Left ventricle myocardium superior (tissue), 1 donor: ENCODE data around the gene FUOM. TPM values are rescaled to one million over a fixed set of nuclear protein-coding genes. Genes with fewer than 3 reads are reported as not detected.

Experiments
- ATAC-seq: fragments of 200-7000 bp; cut with Tn5 transposase; one replicate; pipeline ENCODE4 v1.9.1; 2020; ENCODE audit warnings: mild to moderate bottlenecking, moderate library complexity
- DNase-seq: peaks from one replicate; pipeline ENCODE4 v3.0.0-alpha.2; 2020
- intact Hi-C: fragments of 100-400 bp; cut with micrococcal nuclease; formaldehyde crosslinking; loops from one replicate; pipeline ENCODE4 v1.11.0; 2022
- long read RNA-seq: library from polyadenylated mRNA; unstranded; transcript quantifications from one replicate; pipeline ENCODE4 v2.0.0, GENCODE V29; 2021
- total RNA-seq: library from RNA; stranded (reverse); fragmentation: NEBNext Ultra II Directional; extraction: Animal tissue kit (Norgen Biotek cat#: 25700); gene quantifications from one replicate; pipeline ENCODE4 v1.2.1, GENCODE V29; 2021
- donor health status: DM: no; HTN: yes; CAD: no; lungs with severe emphysema.

FUOM gene, protein sequence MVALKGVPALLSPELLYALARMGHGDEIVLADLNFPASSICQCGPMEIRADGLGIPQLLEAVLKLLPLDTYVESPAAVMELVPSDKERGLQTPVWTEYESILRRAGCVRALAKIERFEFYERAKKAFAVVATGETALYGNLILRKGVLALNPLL
- 9.3 TPM for total RNA-seq
- long read RNA-seq, partial matches to known transcripts: 2 of 6 reads
- long read RNA-seq, other reads (novel, unspliced or antisense): 1 of 6 reads

DNA sequence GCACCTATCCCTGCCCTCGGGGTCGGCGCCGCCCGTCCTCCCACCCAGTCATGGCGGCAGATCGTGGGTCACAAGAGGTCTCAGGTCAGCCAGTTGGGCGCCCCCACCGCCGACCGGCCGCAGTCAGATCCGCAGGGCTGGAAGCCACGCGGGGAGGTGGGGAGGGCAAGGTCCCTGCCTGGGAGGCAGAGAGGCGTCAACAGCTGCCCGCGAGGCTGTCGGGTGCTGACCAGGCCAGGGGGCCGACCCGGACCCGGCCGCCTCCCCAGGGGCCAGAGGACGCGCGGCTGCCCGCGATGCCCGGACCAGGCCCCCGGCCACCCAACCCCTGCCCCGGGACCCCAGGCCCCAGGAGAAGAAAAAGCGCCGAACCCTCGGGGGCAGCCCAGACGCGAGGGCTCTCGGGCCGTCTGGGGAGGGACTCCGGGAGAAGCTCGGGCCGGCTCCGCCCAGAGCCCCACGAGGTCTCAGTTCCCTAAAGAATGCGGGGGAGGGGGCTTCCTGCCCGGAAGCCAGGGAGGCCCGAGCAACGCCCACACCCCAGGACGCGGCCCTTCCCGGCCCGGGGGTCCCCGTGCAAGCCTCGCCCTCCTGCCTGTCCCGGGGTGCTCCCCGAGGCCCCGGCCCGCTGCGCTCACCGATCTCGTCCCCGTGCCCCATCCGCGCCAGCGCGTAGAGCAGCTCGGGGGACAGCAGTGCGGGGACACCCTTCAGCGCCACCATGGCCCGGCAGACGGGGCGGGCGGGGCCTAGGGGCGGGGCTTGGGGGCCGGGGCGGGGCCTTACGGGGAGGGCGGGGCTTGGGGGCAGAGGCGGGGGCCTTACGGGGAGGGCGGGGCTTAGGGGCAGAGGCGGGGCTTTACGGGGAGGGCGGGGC is at the start of gene FUOM:
Gene FUOM (minus strand): TSS at position 735 of the 877 bp plus-strand sequence. CDS start 12 bp downstream, at position 723.
- DNase-seq: peak; percentile 73
- intact Hi-C loops: no loop called here

DNA sequence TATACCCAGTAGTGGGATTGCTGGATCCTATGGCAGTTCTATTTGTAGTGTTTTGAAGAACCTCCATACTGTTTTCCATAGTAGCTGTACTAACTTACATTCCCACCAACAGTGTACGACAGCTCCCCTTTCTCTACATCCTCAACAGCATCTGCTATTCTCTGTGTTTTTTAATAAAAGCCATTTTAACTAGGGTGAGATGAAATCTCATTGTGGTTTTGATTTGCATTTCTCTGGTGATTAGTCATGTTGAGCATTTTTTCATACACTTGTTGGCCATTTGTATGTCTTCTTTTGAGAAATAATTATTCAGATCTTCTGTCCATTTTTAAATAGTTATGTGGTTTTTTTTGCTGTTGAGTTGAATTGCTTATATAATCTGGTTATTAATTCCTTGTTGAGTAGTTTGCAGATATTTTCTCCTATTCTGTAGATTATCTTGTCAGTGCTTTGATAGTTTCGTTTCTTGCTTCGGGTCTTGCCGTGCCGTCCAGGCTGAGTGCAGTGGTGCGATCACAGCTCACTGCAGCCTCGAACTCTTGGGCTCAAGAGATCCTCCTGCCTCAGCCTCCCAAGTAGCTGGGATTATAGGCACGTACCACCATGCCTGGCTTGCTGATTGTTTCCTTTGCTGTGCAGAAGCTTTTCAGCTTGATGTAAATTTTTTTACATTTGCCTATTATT is 48.2 kb upstream of the FUOM start:
- ATAC-seq (no peak), DNase-seq (no peak)
- intact Hi-C loops: no loop called here

More for the DNA sequence above, at the start of gene FUOM:
- peak; percentile 85 for ATAC-seq

DNA sequence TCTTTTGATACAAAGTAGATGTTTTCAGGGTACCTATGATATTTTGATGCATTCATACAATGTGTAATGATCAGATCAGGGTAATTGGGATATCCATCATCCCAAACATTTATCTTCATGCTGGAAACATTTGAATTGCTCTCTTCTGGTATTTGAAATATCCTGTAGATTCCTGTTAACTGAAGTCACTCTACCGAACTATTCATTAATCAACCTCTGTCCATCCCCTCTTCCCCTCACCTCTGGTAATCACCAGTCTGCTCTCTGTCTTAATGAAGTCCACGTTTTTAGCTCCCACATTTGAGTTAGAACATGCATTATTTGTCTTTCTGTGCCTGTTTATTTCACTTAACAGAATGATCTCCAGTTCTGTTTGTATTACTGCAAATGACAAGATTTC is 47.5 kb upstream of the FUOM start:
- DNase-seq: no peak
- intact Hi-C loops: no loop called here
- ATAC-seq: no peak

DNA sequence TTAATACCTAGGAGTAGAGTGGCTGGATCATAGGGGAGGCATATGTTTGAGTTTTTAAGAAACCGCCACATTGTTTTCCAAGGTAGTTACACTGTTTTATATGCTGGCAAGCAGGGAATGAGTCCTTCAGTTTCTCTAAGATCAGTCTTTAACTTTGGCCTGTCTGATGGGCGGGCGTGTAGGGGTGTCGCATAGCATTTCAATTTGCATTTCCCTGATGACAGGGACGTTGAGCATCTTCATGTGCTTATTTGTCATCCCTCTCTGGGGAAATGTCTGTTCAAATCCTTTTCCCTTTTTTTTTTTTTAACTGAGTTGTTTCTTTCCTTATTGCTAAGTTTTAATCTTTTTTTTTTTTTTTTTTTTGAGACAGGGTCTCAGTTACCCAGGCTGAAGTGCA is 46.0 kb upstream of the FUOM start:
- intact Hi-C loops: no loop called here
- ATAC-seq: no peak

DNA sequence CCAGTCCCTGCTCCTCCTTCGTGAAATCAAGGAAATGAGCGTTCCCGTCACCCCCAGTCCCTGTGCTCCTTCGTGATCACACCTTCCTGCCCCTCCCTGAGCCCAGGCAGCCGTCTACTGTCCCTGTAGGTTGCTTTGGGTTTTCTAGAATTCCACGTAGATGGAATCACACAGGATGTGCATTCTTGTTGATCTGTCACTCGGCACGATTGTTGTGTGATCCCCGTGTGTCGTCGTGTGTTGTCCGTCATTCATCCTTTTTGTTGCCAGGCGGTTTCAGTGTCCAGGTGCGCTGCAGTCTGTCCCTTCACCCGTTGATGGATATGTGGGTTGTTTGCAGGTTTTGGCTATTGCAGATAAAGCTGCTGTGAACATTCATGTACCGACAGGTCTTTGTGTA is 45.5 kb upstream of the FUOM start:
- DNase-seq (no peak), ATAC-seq (no peak)
- intact Hi-C loops: no loop called here

More for the DNA sequence above, 46.0 kb upstream of the FUOM start:
- no peak for DNase-seq

DNA sequence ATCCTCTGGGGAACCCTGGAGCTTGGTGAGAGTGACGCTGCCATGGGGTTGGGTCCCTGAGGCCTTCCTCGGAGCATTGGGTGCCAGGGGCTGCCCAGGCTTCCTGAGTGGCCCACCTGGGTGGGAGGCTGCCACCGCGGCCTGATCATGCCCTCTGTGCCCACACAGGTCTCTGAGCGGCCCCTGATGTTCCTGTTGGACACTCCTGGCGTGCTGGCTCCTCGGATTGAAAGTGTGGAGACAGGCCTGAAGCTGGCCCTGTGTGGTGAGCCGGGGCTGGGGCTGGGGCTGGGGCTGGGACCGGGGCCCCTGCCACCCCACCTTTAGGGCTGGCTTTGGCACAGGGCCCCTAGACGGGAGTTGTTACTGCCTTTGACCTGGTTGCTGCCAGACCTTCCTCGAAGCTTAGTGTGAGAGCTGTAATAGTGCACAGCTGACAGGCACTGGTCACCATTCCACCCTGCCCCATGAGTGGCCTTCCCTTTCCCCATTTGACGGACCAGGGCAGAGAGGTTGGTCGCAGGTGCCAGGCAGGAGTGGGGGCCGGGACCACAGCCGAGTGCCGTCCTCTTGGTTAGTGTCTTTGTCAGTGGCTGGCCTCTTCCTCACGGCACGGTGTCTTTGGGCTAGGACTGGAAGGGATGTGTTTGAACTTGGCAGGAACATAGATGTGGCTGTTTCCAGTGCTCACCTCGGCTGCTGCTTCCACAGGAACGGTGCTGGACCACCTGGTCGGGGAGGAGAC is 44.3 kb upstream of the FUOM start:
- intact Hi-C loops: no loop called here
- DNase-seq (no peak), ATAC-seq (no peak)

DNA sequence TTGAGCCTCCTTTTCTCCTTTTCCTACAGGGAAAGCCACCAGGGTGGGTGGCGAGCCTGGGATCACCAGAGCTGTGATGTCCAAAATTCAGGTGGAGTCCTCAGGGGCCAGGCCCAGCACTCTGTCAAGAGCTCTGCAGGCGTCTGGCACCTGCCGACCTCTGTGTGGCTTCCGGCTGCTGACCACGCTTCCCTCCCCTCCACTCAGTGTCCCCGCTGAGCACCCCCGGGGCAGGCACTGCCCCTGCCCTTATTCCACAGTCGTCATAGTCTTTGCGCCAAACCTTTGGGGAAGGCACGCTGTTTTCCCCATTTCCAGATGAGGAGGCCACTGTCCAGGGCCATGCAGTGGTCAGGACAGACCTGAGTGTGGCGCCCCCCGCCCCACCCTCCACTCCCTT is 43.7 kb upstream of the FUOM start:
- ATAC-seq: no peak
- DNase-seq: no peak

DNA sequence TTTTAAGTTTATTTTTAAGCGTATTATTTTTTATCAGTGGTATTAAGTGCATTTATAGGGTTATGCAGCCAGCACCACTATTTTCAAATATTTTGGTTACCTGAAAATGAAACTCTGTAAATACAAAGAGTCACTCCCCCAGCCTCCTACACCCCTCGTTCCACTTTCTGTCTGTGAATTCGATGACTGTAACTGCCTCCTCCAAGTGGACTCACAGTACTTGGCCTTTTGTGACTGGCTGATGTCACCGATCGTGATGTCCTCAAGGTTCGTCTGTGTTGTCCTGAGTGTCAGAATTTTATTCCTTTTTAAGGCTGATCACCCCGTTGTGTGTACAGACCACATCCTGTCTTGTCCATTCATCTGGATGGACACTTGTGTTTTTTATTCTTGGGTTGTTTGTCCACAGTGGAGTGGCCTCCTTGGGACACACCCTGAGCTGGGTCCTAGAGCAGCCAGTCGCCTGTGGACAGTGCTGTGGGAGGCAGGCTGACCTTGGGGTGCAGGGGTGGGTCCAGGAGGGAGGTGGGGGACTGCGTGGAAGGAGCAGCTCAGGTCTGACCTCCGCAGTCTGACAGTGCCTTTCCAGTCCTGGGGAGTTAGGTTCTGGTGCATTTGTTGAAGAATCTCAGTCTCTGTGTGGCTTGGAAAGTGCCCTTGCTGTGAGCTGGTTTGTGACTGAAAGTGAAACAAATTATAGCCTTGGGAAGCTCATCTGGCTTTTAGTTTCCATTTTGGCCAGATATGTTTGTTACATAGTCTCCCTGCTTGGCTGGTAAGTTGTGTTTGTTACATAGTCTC is 43.0 kb upstream of the FUOM start:
- DNase-seq (no peak), ATAC-seq (no peak)
- intact Hi-C loops: no loop called here

More for the DNA sequence above, 43.7 kb upstream of the FUOM start:
- intact Hi-C loops: no loop called here

DNA sequence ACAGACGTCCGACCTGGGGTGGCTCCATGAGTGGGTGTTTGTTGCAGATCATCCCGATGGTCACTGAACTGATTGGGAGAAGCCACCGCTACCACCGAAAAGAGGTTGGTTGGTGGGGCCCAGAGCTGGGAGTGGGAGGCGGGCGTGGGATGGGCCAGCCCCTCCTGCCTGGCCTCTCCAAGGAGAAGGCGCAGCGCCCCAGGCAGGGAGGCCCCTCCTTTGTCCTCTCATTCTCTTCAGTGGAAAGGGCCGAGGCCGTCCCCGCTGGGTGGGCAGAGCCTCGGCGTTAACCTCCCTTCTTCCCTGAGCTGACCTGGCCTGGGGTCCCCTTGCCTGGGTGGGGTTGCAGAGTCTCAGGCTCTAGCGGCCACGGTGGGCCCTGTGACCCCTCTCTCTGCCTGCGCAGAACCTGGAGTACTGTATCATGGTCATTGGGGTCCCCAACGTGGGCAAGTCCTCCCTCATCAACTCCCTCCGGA is 41.3 kb upstream of the FUOM start:
- DNase-seq: no peak
- intact Hi-C loops: no loop called here
- ATAC-seq: no peak

DNA sequence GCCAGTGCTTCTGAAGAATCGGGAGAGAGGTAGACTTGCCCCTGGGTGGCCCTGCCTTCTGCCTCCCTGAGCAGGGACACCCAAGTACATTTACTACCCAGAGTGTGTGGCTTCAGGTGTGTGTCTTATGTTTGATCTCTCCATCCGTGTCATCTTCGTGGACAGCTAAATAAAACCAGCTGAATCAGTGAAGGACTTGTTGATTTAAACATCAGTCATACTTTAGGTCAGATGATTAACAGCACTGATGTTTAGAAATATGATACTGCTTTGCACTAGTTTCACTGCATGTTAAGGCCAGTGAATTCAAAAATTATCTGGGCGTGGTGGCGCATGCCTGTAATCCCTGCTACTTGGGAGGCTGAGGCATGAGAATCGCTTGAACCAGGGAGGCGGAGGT is 40.1 kb upstream of the FUOM start:
- no peak for ATAC-seq
- intact Hi-C loops: no loop called here
- no peak for DNase-seq

DNA sequence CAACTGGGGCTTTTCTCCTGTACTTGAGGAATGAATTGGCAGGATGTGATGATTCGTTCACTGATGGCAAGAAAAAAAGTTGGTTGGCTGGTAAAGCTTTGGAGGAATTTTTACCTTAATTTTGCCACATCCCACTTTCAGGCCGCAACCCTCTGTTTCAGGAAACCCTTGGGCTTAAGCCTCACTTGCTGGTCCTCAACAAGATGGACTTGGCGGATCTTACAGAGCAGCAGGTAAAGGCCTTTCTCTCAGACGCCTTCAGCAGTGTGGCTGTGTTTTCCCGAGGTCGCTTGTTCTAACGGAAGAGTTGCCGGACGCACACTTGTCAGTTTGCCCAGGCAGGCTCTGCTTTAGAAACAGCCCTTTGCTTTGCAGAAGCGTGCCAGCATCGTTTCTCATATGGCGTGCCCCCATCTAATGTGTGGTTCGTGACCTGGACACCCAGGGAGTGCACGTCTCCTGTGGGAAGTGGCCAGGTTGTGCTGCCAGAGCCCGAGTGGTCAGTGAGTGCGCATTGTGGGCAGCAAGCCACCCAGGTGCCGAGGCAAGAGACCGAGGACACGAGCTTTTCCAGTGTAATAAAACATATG is 38.3 kb upstream of the FUOM start:
- DNase-seq (no peak), ATAC-seq (no peak)
- intact Hi-C loops: no loop called here

DNA sequence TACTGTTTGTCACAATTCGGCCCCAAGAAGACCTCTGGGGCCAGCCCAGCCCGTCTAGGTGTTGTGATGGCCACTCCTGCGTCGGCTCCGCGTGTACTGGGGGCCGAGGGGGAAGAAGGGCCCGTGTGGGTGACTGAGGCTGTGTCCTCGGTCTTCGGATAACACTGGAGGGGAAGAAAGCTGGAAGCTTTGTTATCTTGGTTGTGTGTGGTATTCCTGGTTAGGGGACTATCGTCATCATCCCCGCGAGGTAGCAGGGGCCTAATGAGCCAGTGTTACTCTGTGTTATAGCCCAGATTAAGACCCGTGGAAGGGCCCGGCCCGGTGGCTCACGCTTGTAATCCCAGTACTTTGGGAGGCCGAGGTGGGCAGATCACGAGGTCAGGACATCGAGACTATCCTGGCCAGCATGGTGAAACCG is 37.0 kb upstream of the FUOM start:
- intact Hi-C loops: no loop called here
- no peak for ATAC-seq
- no peak for DNase-seq

DNA sequence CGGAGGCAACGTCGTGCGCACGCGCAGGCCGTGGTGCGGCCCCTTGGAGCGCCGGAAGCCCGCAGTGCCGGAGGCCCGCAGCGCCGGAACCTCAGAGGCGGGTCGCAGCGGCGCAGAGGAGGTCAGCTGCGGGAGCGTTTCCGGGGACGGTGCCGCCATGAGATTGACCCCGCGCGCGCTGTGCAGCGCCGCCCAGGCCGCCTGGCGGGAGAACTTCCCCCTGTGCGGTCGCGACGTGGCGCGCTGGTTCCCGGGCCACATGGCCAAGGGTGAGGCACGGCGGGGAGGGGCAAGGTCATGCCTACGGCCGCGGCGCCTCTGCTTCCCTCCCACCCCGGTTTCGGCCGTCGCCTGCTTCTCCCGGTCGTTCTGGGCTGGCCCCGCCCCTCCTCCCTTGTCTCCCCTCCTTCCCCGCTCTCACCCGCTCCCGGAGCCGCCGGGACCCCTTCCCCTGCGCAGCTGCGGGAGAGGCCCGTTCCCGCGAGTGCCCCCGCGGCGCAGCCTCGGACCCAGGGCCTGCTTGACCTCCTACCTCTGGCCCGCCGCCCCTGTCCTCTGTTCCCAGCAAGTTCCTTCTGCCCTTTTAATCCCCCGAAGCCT is 36.3 kb upstream of the FUOM start, which contains the start of gene MTG1:
Gene MTG1 (plus strand): TSS at position 94 of the 600 bp plus-strand sequence. CDS start 64 bp downstream, at position 158.
- intact Hi-C loops: no loop called here
- peak; percentile 98 for ATAC-seq
- peak; percentile 98 for DNase-seq

DNA sequence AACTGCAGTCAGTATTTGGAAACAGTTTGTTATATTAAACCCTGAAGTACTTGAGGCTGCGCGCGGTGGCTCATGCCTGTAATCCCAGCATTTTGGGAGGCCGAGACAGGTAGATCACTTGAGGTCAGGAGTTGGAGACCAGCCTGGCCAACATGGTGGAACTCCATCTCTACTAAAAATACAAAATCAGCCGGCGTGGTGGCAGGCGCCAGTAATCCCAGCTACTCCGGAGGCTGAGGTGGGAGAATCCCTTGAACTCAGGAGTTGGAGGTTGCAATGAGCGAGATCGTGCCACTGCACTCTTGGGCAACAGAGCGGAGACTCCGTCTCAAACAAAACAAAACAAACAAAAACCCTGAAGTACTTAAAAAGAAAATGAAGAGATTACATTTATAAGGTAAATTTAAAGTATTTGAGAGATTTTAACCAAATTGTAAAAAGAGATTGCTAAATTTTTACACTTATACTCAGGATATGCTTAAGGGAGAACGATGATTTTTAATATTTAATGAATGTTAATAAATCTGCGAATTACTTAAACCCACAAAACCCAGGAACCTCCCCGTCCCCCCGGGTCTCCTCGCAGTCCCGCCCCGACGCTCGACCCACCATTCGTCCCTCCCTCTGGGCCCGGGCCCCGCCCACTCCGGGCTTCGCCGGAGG is 35.7 kb upstream of the FUOM start:
- ATAC-seq: no peak
- intact Hi-C loops: no loop called here
- no peak for DNase-seq

DNA sequence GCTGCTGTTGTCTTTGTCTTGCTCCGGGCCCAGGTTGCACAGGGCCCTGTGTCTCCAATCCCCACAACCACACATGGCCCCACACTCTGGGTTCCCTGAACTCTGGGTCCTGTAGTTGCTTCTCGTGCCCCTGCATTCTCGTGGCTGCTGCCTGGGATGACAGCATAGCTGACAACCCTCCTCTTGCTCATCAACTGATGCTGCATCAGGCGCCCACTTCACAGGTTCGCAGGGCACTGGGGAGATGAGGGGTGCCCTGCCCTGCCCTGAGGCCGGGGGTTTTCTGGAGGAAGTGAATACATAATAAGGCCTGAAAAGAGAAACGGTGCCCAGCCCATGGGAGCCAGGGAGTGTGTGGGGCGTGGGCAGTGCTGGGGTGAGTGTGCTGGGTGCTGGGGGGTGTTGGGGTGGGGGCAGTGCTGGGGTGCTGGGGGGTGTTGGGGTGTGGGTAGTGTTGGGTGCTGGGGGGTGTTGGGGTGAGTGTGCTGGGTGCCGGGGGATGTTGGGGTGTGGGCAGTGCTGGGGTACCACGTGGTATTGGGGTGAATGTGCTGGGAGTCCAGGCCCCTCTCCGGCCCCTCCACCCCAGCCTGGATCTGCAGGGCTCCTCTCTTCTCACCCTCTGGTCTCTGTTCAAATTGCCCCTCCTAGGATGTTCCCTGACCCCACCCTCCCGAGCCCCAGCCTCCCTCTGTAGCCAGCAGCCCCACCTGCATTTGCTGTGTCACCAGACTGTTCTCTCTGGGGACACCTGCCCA is 34.1 kb upstream of the FUOM start:
- DNase-seq: no peak
- ATAC-seq: no peak
- intact Hi-C loops: no loop called here

DNA sequence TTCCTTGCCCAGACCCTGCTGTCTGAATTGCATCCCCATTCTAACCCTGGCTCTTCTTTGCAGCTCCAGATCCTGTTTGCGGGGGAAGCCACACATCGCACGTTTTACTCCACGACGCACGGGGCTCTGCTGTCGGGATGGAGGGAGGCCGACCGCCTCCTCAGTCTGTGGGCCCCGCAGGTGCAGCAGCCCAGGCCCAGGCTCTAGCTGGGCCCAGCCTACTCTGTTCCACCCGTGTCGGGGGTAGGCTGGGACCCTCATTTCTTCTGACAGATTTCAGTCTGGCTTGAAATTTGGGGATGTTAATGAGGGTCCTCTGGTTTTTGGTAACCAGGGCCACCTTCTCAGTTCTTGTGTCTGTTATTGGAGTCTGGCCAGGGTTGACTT is 33.4 kb upstream of the FUOM start:
- DNase-seq: no peak
- intact Hi-C loops: no loop called here
- no peak for ATAC-seq
